WERI-Rb-1 (cell line): Measurements from ENCODE around the gene ID2.

Experiments
- DNase-seq: peaks from one replicate; pipeline ENCODE4 v3.0.0-alpha.2; 2020
- H3K27ac ChIP-seq: fragments of 250-450 bp; sonication (Bioruptor Pico); 2 replicates; pipeline ENCODE4 v1.5.1; 2020; ENCODE audit warnings: mild to moderate bottlenecking, moderate library complexity
- H3K27me3 ChIP-seq: fragments of 250-450 bp; sonication (Bioruptor Pico); 2 replicates; pipeline ENCODE4 v1.5.1; 2021; ENCODE audit warnings: mild to moderate bottlenecking, low read depth, moderate library complexity; ENCODE audit not compliant: insufficient read depth, severe bottlenecking
- H3K36me3 ChIP-seq: fragments of 250-450 bp; sonication (Bioruptor Pico); 2 replicates; pipeline ENCODE4 v1.5.1; 2020; ENCODE audit warnings: mild to moderate bottlenecking, moderate library complexity
- H3K4me3 ChIP-seq: 2 replicates; pipeline ENCODE4 v1.5.1; 2011; ENCODE audit warnings: low read depth, mild to moderate bottlenecking, control low read depth, low read length
- H3K9me3 ChIP-seq: fragments of 250-450 bp; sonication (Bioruptor Pico); 2 replicates; pipeline ENCODE4 v1.5.1; 2021; ENCODE audit warnings: mild to moderate bottlenecking, moderate library complexity; ENCODE audit not compliant: severe bottlenecking
- CTCF ChIP-seq: IDR thresholded peaks from 2 replicates; pipeline ENCODE4 v1.5.1; 2011; ENCODE audit warnings: low read depth, mild to moderate bottlenecking, control low read depth, inconsistent platforms, low read length

Gene ID2

GRCh38 chr2:8697190-8697589 is 15.3 kb downstream of the ID2 start:
- no peaks in the 10 kb centered on the region for H3K9me3 ChIP-seq
- no peak overlapping the region for H3K4me3 ChIP-seq
- no peaks in the 10 kb centered on the region for H3K27me3 ChIP-seq
- no peaks in the 10 kb centered on the region for H3K36me3 ChIP-seq
- H3K27ac ChIP-seq, result no peak overlapping the region
- no peak for TF ChIP-seq CTCF
- DNase-seq, result peak; percentile 6

GRCh38 chr2:8699839-8700238 is 18.0 kb downstream of the ID2 start:
- no peaks in the 10 kb centered on the region for H3K27me3 ChIP-seq
- DNase-seq, result no peak
- no peak overlapping the region for H3K4me3 ChIP-seq
- no peaks in the 10 kb centered on the region for H3K9me3 ChIP-seq
- no peak for TF ChIP-seq CTCF
- H3K36me3 ChIP-seq, result no peaks in the 10 kb centered on the region
- no peak overlapping the region for H3K27ac ChIP-seq

GRCh38 chr2:8701681-8702379 is 20.0 kb downstream of the ID2 start:
- DNase-seq, result peak; percentile 1
- TF ChIP-seq CTCF, result no peak
- H3K4me3 ChIP-seq, result no peak overlapping the region
- no peaks in the 10 kb centered on the region for H3K27me3 ChIP-seq
- H3K36me3 ChIP-seq, result no peaks in the 10 kb centered on the region
- no peaks in the 10 kb centered on the region for H3K9me3 ChIP-seq
- no peak overlapping the region for H3K27ac ChIP-seq

- DNase-seq, result no peak
- H3K27me3 ChIP-seq, result no peaks in the 10 kb centered on the region
- no peak overlapping the region for H3K4me3 ChIP-seq
- no peaks in the 10 kb centered on the region for H3K36me3 ChIP-seq
- H3K9me3 ChIP-seq, result no peaks in the 10 kb centered on the region
- no peak overlapping the region for H3K27ac ChIP-seq
- TF ChIP-seq CTCF, result no peak
These were observed 23.1 kb downstream of the ID2 start for GRCh38 chr2:8704906-8705305.

- Histone ChIP-seq H3K9me3 (no peaks in the 10 kb centered on the region), H3K4me3 (no peak overlapping the region), H3K27me3 (no peaks in the 10 kb centered on the region), H3K36me3 (no peaks in the 10 kb centered on the region), H3K27ac (no peak overlapping the region)
- DNase-seq, result no peak
- TF ChIP-seq CTCF, result no peak
These were observed 27.8 kb downstream of the ID2 start for GRCh38 chr2:8709611-8710010.

- no peaks in the 10 kb centered on the region for H3K36me3 ChIP-seq
- no peak overlapping the region for H3K27ac ChIP-seq
- H3K27me3 ChIP-seq, result no peaks in the 10 kb centered on the region
- H3K9me3 ChIP-seq, result no peaks in the 10 kb centered on the region
- H3K4me3 ChIP-seq, result no peak overlapping the region
- DNase-seq, result no peak
- TF ChIP-seq CTCF, result no peak
These were observed 29.1 kb downstream of the ID2 start for GRCh38 chr2:8710951-8711350.
